ENCODE measurements around the gene DSCAM. TPM values are rescaled to one million over a fixed set of nuclear protein-coding genes. Genes with fewer than 3 reads are reported as not detected.

Gene DSCAM
- total RNA-seq, 3 donors from 2014 or later (not counting 1 experiment from before 2014, with no cell fraction given), result not detected

GRCh38 chr21:40438616-40439015 is 408.3 kb downstream of the DSCAM start:
- Histone ChIP-seq H3K9me3 (ENCODE audit: control insufficient read depth, insufficient read depth, low read length) (no peaks in the 10 kb centered on the region), H3K36me3 (ENCODE audit: control insufficient read depth, insufficient read depth, low read length) (no peaks in the 10 kb centered on the region), H3K27ac (ENCODE audit: low read length) (no peak overlapping the region), H3K4me3 (ENCODE audit: low read length) (no peak overlapping the region), H3K4me1 (ENCODE audit: control insufficient read depth, insufficient read depth, low read length) (no peaks in the 10 kb centered on the region), H3K27me3 (ENCODE audit: control insufficient read depth, insufficient read depth, low read length) (no peaks in the 10 kb centered on the region)
- WGBS (ENCODE audit: insufficient coverage), result 78% methylated on average over 2 of the region's 3 CpGs
- no peak for DNase-seq
- TF ChIP-seq CTCF (IDR thresholded peaks at IDR 0.05), result no peak
- Mint-ChIP-seq H3K27ac (no peak overlapping the region), H3K36me3 (no peaks in the 10 kb centered on the region), H3K9me3 (peaks cover 0 to 4% of the 10 kb centered on the region in 2 donors), H3K4me3 (no peak overlapping the region), H3K27me3 (ENCODE audit: low read depth in 2 of 2) (no peaks in the 10 kb centered on the region), H3K4me1 (no peaks in the 10 kb centered on the region)
- intact Hi-C loops (cut with micrococcal nuclease), result no loop called here
- ATAC-seq, result no peak

- no peaks in the 10 kb centered on the region for H3K36me3 ChIP-seq (ENCODE audit: control insufficient read depth, insufficient read depth, low read length)
- H3K27me3 Mint-ChIP-seq (ENCODE audit: low read depth in 2 of 2), result no peaks in the 10 kb centered on the region
- 67% methylated on average over 1 of the region's 1 CpG for WGBS (ENCODE audit: insufficient coverage)
- no peaks in the 10 kb centered on the region for H3K36me3 Mint-ChIP-seq
- TF ChIP-seq CTCF (IDR thresholded peaks at IDR 0.05), result no peak
- no peak overlapping the region for H3K4me3 ChIP-seq (ENCODE audit: low read length)
- no peaks in the 10 kb centered on the region for H3K9me3 ChIP-seq (ENCODE audit: control insufficient read depth, insufficient read depth, low read length)
- ATAC-seq, result no peak
- H3K27ac ChIP-seq (ENCODE audit: low read length), result no peak overlapping the region
- no peak overlapping the region for H3K27ac Mint-ChIP-seq
- no peaks in the 10 kb centered on the region for H3K4me1 Mint-ChIP-seq
- H3K4me1 ChIP-seq (ENCODE audit: control insufficient read depth, insufficient read depth, low read length), result no peaks in the 10 kb centered on the region
- no peak for DNase-seq
- peaks cover 0 to 5% of the 10 kb centered on the region in 2 donors for H3K9me3 Mint-ChIP-seq
- no peaks in the 10 kb centered on the region for H3K27me3 ChIP-seq (ENCODE audit: control insufficient read depth, insufficient read depth, low read length)
- no peak overlapping the region for H3K4me3 Mint-ChIP-seq
- intact Hi-C loops (cut with micrococcal nuclease), result no loop called here
These were observed 410.7 kb downstream of the DSCAM start for GRCh38 chr21:40436261-40436660.

GRCh38 chr21:40433538-40433937 is 413.4 kb downstream of the DSCAM start:
- Histone ChIP-seq H3K4me3 (ENCODE audit: low read length) (no peak overlapping the region), H3K27me3 (ENCODE audit: control insufficient read depth, insufficient read depth, low read length) (no peaks in the 10 kb centered on the region), H3K4me1 (ENCODE audit: control insufficient read depth, insufficient read depth, low read length) (no peaks in the 10 kb centered on the region), H3K27ac (ENCODE audit: low read length) (no peak overlapping the region), H3K36me3 (ENCODE audit: control insufficient read depth, insufficient read depth, low read length) (no peaks in the 10 kb centered on the region), H3K9me3 (ENCODE audit: control insufficient read depth, insufficient read depth, low read length) (no peaks in the 10 kb centered on the region)
- intact Hi-C loops (cut with micrococcal nuclease), result no loop called here
- no peaks in the 10 kb centered on the region for H3K4me1 Mint-ChIP-seq
- H3K9me3 Mint-ChIP-seq, result peaks cover 0 to 6% of the 10 kb centered on the region in 2 donors
- no peaks in the 10 kb centered on the region for H3K27me3 Mint-ChIP-seq (ENCODE audit: low read depth in 2 of 2)
- ATAC-seq, result no peak
- no peaks in the 10 kb centered on the region for H3K36me3 Mint-ChIP-seq
- no peak for TF ChIP-seq CTCF (IDR thresholded peaks at IDR 0.05)
- 98% methylated on average over 2 of the region's 2 CpGs for WGBS (ENCODE audit: insufficient coverage)
- H3K27ac Mint-ChIP-seq, result no peak overlapping the region
- no peak overlapping the region for H3K4me3 Mint-ChIP-seq
- DNase-seq, result no peak

- 61% methylated on average over 1 of the region's 1 CpG for WGBS (ENCODE audit: insufficient coverage)
- intact Hi-C loops (cut with micrococcal nuclease), result no loop called here
- Histone ChIP-seq H3K27me3 (ENCODE audit: control insufficient read depth, insufficient read depth, low read length) (no peaks in the 10 kb centered on the region), H3K36me3 (ENCODE audit: control insufficient read depth, insufficient read depth, low read length) (no peaks in the 10 kb centered on the region), H3K4me3 (ENCODE audit: low read length) (no peak overlapping the region), H3K9me3 (ENCODE audit: control insufficient read depth, insufficient read depth, low read length) (no peaks in the 10 kb centered on the region), H3K4me1 (ENCODE audit: control insufficient read depth, insufficient read depth, low read length) (no peaks in the 10 kb centered on the region), H3K27ac (ENCODE audit: low read length) (no peak overlapping the region)
- ATAC-seq, result no peak
- H3K4me3 Mint-ChIP-seq, result no peak overlapping the region
- TF ChIP-seq CTCF (IDR thresholded peaks at IDR 0.05), result no peak
- no peaks in the 10 kb centered on the region for H3K36me3 Mint-ChIP-seq
- no peak overlapping the region for H3K27ac Mint-ChIP-seq
- DNase-seq, result no peak
- no peaks in the 10 kb centered on the region for H3K4me1 Mint-ChIP-seq
- no peaks in the 10 kb centered on the region for H3K27me3 Mint-ChIP-seq (ENCODE audit: low read depth in 2 of 2)
- peaks cover 2 to 3% of the 10 kb centered on the region in 2 donors for H3K9me3 Mint-ChIP-seq
These were observed 421.0 kb downstream of the DSCAM start for GRCh38 chr21:40425981-40426380.

All from natural killer cell (primary cell).